D721Med (cell line): ENCODE data around the gene RHEX.

ENCODE experiments used
- DNase-seq: peaks from one replicate; pipeline ENCODE4 v3.0.0; 2011; ENCODE audit warnings: low spot score; ENCODE audit not compliant: insufficient read length
- FAIRE-seq: peaks from 2 replicates; lab custom pipeline; 2011; peaks lifted over from hg19 to GRCh38; lab: Jason Lieb, UNC
- TF ChIP-seq, protein P1 (sequence below): IDR thresholded peaks from 2 replicates; pipeline ENCODE4 v1.5.1; 2012; ENCODE audit warnings: mild to moderate bottlenecking, control low read depth; ENCODE audit not compliant: insufficient read depth; ENCODE audit errors: missing control alignments

RHEX gene

DNA sequence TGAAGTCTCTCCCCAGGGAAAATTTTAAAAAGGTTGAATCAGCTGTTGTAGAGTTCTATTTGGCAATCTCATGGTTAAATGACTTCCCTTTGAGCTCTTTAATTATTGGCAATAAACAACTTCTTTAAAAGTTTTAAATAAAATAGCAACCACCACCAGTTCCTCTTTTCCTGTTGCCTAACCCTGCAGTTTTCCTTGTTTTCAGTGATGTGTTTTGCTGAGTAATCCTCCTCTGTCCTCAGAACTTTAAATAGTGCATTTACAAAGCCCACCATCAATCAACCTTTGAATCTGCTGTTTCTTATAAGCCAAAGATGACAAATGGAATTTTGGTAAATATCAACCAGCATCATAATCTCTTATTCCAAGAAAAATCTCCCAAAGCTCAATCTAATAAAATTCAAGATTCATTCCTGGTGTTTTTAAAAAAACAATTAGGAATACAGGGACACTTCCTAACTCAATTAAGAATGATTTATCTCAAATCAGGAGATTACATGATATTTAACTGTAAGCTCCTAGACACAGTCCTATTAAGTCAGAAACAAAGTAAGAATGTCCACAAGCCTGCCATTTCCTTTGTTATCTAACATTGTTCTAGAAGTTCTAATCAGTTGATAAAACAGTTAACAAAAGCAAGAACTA, 49.4 kb downstream of the RHEX start:
- FAIRE-seq = no peak
- TF ChIP-seq, protein P1, sequence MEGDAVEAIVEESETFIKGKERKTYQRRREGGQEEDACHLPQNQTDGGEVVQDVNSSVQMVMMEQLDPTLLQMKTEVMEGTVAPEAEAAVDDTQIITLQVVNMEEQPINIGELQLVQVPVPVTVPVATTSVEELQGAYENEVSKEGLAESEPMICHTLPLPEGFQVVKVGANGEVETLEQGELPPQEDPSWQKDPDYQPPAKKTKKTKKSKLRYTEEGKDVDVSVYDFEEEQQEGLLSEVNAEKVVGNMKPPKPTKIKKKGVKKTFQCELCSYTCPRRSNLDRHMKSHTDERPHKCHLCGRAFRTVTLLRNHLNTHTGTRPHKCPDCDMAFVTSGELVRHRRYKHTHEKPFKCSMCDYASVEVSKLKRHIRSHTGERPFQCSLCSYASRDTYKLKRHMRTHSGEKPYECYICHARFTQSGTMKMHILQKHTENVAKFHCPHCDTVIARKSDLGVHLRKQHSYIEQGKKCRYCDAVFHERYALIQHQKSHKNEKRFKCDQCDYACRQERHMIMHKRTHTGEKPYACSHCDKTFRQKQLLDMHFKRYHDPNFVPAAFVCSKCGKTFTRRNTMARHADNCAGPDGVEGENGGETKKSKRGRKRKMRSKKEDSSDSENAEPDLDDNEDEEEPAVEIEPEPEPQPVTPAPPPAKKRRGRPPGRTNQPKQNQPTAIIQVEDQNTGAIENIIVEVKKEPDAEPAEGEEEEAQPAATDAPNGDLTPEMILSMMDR = no peak
- no peak for DNase-seq

- DNase-seq (no peak), FAIRE-seq (no peak)
- TF ChIP-seq, protein P1 = no peak
Observed at GRCh38 chr1:206103979-206104378, 51.0 kb downstream of the RHEX start.

DNA sequence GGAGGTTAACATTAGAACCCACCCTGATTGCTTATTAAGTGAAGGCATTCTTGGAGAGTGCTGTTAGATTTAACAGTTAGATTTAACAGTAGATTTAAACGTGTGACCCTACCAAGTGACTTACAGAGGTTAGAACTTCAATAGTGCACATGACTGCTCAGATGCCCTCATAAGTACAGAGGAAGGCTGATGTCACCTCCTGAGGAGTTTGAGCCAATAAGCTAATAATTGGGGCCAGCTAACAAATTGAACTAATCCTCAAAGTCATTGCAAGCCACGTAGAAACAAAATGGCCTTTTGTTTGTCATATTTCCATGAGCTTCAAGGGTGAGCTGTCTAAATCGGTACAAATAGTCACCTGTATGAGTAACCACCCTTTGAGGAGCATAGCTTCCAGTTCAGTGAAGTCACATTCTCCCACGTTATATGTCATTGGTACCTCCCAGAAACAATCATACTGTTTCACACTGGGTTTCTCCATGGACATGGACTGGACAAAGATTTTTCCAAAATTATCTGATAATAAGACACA, 52.6 kb downstream of the RHEX start:
- DNase-seq = no peak
- no peak for FAIRE-seq

GRCh38 chr1:206106328-206107167, 53.6 kb downstream of the RHEX start:
- no peak for FAIRE-seq
- peak; percentile 72 for DNase-seq
- TF ChIP-seq, protein P1 = peak; percentile 99

More for the DNA sequence above, 52.6 kb downstream of the RHEX start:
- TF ChIP-seq, protein P1 = no peak

GRCh38 chr1:206107168-206107544, 54.2 kb downstream of the RHEX start:
- DNase-seq (no peak), FAIRE-seq (no peak)
- TF ChIP-seq, protein P1 = no peak

DNA sequence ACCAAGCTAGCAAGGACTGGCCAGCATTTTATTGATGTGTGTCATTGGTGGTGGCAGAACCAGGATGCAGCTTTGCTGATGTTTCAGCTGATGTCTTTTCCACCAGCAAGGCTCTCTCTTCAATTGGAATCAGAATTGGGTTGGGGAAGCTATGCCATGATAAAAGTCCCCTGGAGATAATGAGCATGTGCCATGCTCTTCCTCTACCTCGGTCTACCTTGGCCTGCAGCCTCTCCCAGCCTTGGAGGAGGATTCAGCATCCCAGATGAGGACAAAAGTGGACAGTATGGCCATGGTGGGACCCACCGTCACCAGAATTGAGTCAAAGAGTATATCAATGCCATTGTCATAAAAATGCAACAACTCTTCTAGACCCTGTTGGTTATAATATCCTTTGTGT, 55.7 kb downstream of the RHEX start:
- no peak for FAIRE-seq
- DNase-seq = no peak
- TF ChIP-seq, protein P1 = no peak
